Measurements from ENCODE around the gene RLN3. TPM values are rescaled to one million over a fixed set of nuclear protein-coding genes. Genes with fewer than 3 reads are reported as not detected.

Gene RLN3
- total and polyA plus RNA-seq, 2 of the 8 experiments (the other 6 are each of a cell fraction or from before 2014, with no cell fraction given), result not detected

GRCh38 chr19:14062558-14062855 lies 34.6 kb downstream of the RLN3 start (continued):
- TF ChIP-seq PHF8 (conservative IDR thresholded peaks at IDR 0.05; ENCODE audit: low read depth, low read length) (no peak), EZH2 (IDR thresholded peaks at IDR 0.05; ENCODE audit: low read depth, low read length, severe bottlenecking) (no peak), SIN3A (conservative IDR thresholded peaks at IDR 0.05 in 1 of 2, IDR thresholded peaks at IDR 0.05 in 1 of 2; ENCODE audit: low read depth in 1 of 2, low read length in 2 of 2) (no peak)
